ENCODE data around the gene SNRNP200.

GRCh38 chr2:96256611-96257113 lies 48.7 kb downstream of the SNRNP200 start:
- TF ChIP-seq POLR2A (IDR thresholded peaks at IDR 0.05; ENCODE audit: low read depth, low read length) (no peak), POLR2AphosphoS5 (IDR thresholded peaks at IDR 0.05; ENCODE audit: low read depth, low read length) (no peak), TAF1 (IDR thresholded peaks at IDR 0.05; ENCODE audit: borderline replicate concordance, low read depth, low read length) (no peak)
